GM21529 (cell line): ENCODE measurements around the gene JUP.
"Not testable (repeated sequence)": the region's sequence is repeated elsewhere in the genome, so short reads cannot be mapped to it uniquely, and the experiment has no call there.

Source experiments
- ATAC-seq: cut with Tn5 transposase; IDR thresholded peaks from one replicate; pipeline ENCODE4 v1.9.1; 2021; ENCODE audit not compliant: unreplicated experiment

Gene JUP

GRCh38 chr17:41781404-41782110 is 5.0 kb downstream of the JUP start:
- no peak for ATAC-seq

GRCh38 chr17:41779954-41780353 is 6.6 kb downstream of the JUP start:
- ATAC-seq = no peak

GRCh38 chr17:41777574-41778188 is 8.8 kb downstream of the JUP start:
- no peak for ATAC-seq

- no peak for ATAC-seq
These were observed 9.3 kb downstream of the JUP start for GRCh38 chr17:41777157-41777573.

GRCh38 chr17:41776262-41776900 is 10.1 kb downstream of the JUP start:
- not testable (repeated sequence) for ATAC-seq

GRCh38 chr17:41775394-41776226 is 10.9 kb downstream of the JUP start:
- no peak for ATAC-seq

GRCh38 chr17:41773731-41774193 is 12.7 kb downstream of the JUP start:
- no peak for ATAC-seq

GRCh38 chr17:41773190-41773588 is 13.3 kb downstream of the JUP start:
- no peak for ATAC-seq

- ATAC-seq = no peak
These were observed 13.8 kb downstream of the JUP start for GRCh38 chr17:41772586-41773189.

GRCh38 chr17:41772218-41772585 is 14.3 kb downstream of the JUP start:
- ATAC-seq = no peak

GRCh38 chr17:41771389-41772206 is 14.9 kb downstream of the JUP start:
- no peak for ATAC-seq

GRCh38 chr17:41769985-41770384 is 16.5 kb downstream of the JUP start:
- no peak for ATAC-seq

- ATAC-seq = no peak
These were observed 17.1 kb downstream of the JUP start for GRCh38 chr17:41769346-41769862.

GRCh38 chr17:41768682-41769288 is 17.7 kb downstream of the JUP start:
- no peak for ATAC-seq

GRCh38 chr17:41767324-41768042 is 19.0 kb downstream of the JUP start:
- ATAC-seq = no peak

- no peak for ATAC-seq
These were observed 20.4 kb downstream of the JUP start for GRCh38 chr17:41766135-41766534.

GRCh38 chr17:41763327-41763726 is 23.2 kb downstream of the JUP start:
- ATAC-seq = no peak

- ATAC-seq = no peak
These were observed 23.7 kb downstream of the JUP start for GRCh38 chr17:41762841-41763240.

GRCh38 chr17:41762391-41762790 is 24.1 kb downstream of the JUP start:
- ATAC-seq = no peak
